RWPE1 (cell line): Measurements from ENCODE around the gene SYNE2.
A peak's percentile ranks its signal among the peaks of the same experiment; 100 is the strongest.

Source experiments
- CTCF ChIA-PET: fragments of 350-600 bp; sonication (Branson Sonifier 250); formaldehyde crosslinking; extraction: SDS; loops from one replicate; lab custom pipeline; 2021; lab: Yijun Ruan, JAX
- POLR2A ChIA-PET: fragments of 400-600 bp; formaldehyde crosslinking; extraction: SDS; loops from one replicate; lab custom pipeline; 2020; ENCODE audit warnings: antibody characterized with exemption; ENCODE audit not compliant: low non-redundant PET; lab: Yijun Ruan, JAX
- DNase-seq: peaks from one replicate; pipeline ENCODE4 v3.0.0; 2012; ENCODE audit warnings: low spot score
- H3K27ac ChIP-seq: fragments of 450-650 bp; 2 replicates; pipeline ENCODE4 v1.5.1; 2017
- TF ChIP-seq, protein P1 (sequence below): fragments of 450-650 bp; conservative IDR thresholded peaks from 2 replicates; pipeline ENCODE4 v1.5.1; 2017; ENCODE audit warnings: low read depth, mild to moderate bottlenecking

SYNE2 gene

DNA sequence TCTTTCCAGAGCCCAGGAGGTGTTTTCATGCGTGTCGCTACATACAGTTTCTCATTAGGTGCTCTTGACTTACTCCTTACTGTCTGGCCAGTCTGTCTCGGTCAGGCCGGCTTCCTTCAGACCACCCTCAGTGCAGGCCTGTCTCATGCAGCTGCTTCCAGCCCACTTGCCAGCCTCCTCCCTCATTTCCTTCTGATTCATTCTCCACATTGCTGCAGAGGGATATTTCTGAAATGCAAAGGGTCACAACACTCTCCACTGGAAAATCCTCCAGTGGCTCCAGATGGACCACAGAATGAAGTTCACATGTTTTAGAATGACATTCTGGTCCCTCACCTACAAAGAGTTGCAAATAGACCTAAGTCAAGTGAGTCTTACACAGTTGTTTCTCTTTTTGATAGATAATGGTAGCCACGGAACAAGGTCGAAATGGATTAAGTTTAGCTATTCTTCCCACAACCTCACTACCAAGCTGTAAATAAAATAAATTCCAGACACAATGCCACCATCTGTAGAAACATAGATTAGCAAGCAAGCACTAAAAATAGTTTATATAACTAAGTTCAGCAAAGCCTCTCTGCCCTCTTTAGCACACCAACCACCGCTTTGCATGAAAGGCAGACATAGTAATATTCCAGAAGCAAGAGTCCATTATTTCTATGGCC lies 294.5 kb downstream of the SYNE2 start:
- CTCF ChIA-PET = no interaction called here
- POLR2A ChIA-PET = no interaction called here
- DNase-seq = no peak
- 0 out of 2 replicates have a peak overlapping the region, but pooled peaks have one; percentile 3 for H3K27ac ChIP-seq
- TF ChIP-seq, protein P1, sequence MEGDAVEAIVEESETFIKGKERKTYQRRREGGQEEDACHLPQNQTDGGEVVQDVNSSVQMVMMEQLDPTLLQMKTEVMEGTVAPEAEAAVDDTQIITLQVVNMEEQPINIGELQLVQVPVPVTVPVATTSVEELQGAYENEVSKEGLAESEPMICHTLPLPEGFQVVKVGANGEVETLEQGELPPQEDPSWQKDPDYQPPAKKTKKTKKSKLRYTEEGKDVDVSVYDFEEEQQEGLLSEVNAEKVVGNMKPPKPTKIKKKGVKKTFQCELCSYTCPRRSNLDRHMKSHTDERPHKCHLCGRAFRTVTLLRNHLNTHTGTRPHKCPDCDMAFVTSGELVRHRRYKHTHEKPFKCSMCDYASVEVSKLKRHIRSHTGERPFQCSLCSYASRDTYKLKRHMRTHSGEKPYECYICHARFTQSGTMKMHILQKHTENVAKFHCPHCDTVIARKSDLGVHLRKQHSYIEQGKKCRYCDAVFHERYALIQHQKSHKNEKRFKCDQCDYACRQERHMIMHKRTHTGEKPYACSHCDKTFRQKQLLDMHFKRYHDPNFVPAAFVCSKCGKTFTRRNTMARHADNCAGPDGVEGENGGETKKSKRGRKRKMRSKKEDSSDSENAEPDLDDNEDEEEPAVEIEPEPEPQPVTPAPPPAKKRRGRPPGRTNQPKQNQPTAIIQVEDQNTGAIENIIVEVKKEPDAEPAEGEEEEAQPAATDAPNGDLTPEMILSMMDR = no peak

DNA sequence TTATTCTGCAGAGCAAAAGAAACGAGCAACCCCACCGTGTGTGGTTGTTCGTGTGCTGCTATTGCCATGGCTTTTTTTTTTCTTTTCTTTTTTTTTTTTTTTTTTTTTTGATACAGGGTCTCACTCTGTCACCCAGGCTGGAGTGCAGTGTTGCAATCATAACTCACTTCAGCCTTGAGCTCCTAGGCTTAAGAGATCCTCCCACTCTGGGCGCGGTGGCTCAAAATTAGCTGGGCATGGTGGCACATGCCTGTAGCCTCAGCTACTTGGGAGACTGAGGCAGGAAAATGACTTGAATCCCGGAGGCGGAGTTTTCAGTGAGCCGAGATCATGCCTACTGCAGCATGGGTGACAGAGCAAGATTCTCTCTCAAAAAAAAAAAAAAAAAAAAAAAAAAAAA lies 297.1 kb downstream of the SYNE2 start:
- POLR2A ChIA-PET = no interaction called here

DNA sequence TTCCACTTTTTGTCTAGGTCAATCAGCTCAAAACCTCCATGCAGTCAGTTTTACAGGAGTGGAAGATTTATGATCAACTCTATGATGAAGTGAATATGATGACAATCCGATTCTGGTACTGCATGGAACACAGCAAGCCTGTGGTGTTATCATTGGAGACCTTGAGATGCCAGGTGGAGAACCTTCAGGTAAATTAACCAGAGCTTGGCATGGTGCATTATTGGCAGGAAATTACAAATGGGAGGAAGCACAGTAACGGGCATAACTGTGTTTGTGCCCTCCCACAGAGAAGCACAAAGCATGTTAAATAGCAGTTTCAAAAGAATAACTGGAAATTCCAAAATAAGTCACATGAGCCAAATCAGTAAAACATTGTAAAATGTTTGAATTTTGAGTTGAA lies 305.8 kb downstream of the SYNE2 start:
- no peak for DNase-seq
- TF ChIP-seq, protein P1 = no peak
- no peak overlapping the region for H3K27ac ChIP-seq
- ChIA-PET CTCF (interaction anchor here (0.5 to 0.7 kb wide), 2 partner anchors 165 to 213 kb away, joined by 3 read pairs; no protein-coding TSS in a partner anchor), POLR2A (no interaction called here)

More for the DNA sequence above, 297.1 kb downstream of the SYNE2 start:
- CTCF ChIA-PET = interaction anchor here (0.7 kb wide), 2 partner anchors 494 to 615 kb away, joined by 4 to 5 read pairs; no protein-coding TSS in a partner anchor
- no peak for DNase-seq
- no peak overlapping the region for H3K27ac ChIP-seq
- TF ChIP-seq, protein P1 = no peak

DNA sequence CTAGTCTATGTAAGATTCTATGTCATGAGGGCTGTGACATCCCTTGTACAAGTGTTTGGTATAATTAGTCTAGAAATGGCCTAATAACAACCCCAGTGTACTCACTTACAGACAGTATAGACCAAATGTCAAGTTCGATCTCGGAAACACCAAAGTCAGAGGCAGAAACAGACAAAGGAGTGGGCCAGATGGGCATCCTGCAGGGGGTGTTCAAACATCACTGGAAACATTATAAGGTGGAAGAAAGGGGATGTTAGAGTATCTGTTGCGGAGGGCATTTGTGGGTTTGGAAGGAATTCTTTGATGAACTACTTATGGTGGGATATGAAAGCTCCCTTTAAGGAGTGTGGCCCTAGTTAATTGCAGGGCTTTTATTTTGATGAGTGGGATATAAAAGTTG lies 306.8 kb downstream of the SYNE2 start:
- POLR2A ChIA-PET = no interaction called here
- TF ChIP-seq, protein P1 = no peak
- no peak for DNase-seq
- H3K27ac ChIP-seq = no peak overlapping the region
- CTCF ChIA-PET = no interaction called here

DNA sequence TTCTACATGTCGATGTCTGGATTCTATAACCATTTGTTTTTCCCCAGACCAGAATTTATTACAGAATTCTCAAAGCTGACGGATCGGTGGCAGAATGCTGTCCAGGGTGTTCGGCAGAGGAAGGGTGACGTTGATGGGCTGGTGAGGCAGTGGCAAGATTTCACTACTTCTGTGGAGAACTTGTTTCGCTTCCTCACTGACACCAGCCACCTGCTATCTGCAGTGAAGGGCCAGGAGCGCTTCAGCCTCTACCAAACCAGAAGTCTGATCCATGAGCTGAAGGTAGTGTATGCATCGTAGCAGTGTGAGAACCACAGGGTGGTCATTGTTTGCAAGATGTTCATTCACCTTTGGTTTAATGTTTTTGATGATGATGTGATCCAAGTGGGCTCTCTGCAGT lies 317.4 kb downstream of the SYNE2 start:
- CTCF ChIA-PET = no interaction called here
- TF ChIP-seq, protein P1 = no peak
- POLR2A ChIA-PET = no interaction called here
- no peak overlapping the region for H3K27ac ChIP-seq
- no peak for DNase-seq

DNA sequence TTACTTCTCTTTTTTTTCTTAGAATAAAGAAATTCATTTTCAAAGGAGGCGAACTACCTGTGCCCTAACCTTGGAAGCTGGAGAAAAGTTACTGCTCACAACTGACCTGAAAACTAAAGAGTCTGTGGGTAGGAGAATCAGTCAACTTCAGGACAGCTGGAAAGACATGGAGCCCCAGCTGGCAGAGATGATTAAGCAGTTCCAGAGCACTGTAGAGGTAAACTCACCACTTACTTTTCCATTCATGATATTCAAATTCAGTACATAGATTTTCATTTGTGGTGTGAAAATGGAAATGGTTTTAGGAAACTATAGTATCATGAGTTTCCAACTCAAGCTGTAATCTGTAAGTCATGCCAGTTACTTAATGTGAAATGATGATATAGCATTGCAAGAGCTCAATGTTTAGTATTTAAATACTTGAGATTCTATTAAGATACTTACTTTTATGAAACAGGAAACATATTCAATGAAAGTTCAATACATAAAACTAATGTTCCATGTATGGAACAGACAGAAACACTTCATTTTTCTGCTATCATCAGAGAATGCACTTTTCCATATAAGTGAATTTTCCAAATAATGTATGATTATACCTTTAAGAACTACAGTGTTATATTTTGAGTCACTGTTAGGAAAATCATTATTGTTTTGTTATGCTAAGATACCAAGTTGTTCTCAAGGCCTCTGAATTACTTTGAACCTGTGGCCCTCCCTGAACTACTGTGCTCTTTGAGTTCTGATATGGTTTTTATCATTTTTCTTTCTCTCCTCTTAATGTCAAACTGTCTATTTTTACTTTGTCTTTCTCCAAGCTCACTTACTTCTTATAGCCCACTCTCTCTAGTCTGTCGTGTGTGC lies 322.3 kb downstream of the SYNE2 start:
- H3K27ac ChIP-seq = no peak overlapping the region
- ChIA-PET CTCF (no interaction called here), POLR2A (no interaction called here)
- DNase-seq = no peak
- TF ChIP-seq, protein P1 = no peak
